Endodermal cell (in vitro differentiated cells): ENCODE measurements around the gene HNF1B. TPM values are rescaled to one million over a fixed set of nuclear protein-coding genes. Genes with fewer than 3 reads are reported as not detected.

Source experiments
- DNase-seq: peaks from one replicate; pipeline ENCODE4 v3.0.0-alpha.2; 2017
- H3K27ac ChIP-seq: 2 replicates; pipeline ENCODE4 v1.5.1; 2013; ENCODE audit warnings: mild to moderate bottlenecking, low read depth, low read length, moderate library complexity
- H3K27me3 ChIP-seq: 2 replicates; pipeline ENCODE4 v1.6.1; 2013; ENCODE audit warnings: mild to moderate bottlenecking, low read length, moderate library complexity; ENCODE audit not compliant: insufficient read depth, control insufficient read depth, poor library complexity, severe bottlenecking
- H3K36me3 ChIP-seq: 2 replicates; pipeline ENCODE4 v1.7.0; 2013; ENCODE audit warnings: mild to moderate bottlenecking, low read length, moderate library complexity; ENCODE audit not compliant: control insufficient read depth, insufficient read depth
- H3K4me1 ChIP-seq: one replicate; pipeline ENCODE4 v1.7.0; 2013; ENCODE audit warnings: low read length; ENCODE audit not compliant: control insufficient read depth, insufficient read depth
- H3K4me3 ChIP-seq: 2 replicates; pipeline ENCODE4 v1.5.1; 2013; ENCODE audit warnings: mild to moderate bottlenecking, low read length, moderate library complexity
- H3K9ac ChIP-seq: 2 replicates; pipeline ENCODE4 v1.6.1; 2013; ENCODE audit warnings: mild to moderate bottlenecking, low read length, moderate library complexity; ENCODE audit not compliant: poor library complexity, severe bottlenecking; ENCODE audit errors: extremely low read depth
- H3K9me3 ChIP-seq: 2 replicates; pipeline ENCODE4 v1.6.1; 2013; ENCODE audit warnings: mild to moderate bottlenecking, low read length, moderate library complexity; ENCODE audit not compliant: control insufficient read depth
- H3K27ac Mint-ChIP-seq: 2 replicates; pipeline ENCODE4 v1.8.0; 2020; ENCODE audit warnings: mixed read lengths
- H3K27me3 Mint-ChIP-seq: 2 replicates; pipeline ENCODE4 v1.8.0; 2021; ENCODE audit warnings: mild to moderate bottlenecking, mixed read lengths; ENCODE audit not compliant: insufficient read depth
- H3K36me3 Mint-ChIP-seq: 2 replicates; pipeline ENCODE4 v1.8.0; 2020; ENCODE audit warnings: low read depth, mixed read lengths
- H3K4me1 Mint-ChIP-seq: 2 replicates; pipeline ENCODE4 v1.8.0; 2020; ENCODE audit warnings: mixed read lengths
- H3K4me3 Mint-ChIP-seq: 2 replicates; pipeline ENCODE4 v1.8.0; 2020; ENCODE audit warnings: mild to moderate bottlenecking, moderate library complexity, mixed read lengths
- H3K9me3 Mint-ChIP-seq: 2 replicates; pipeline ENCODE4 v1.8.0; 2020; ENCODE audit warnings: mild to moderate bottlenecking, mixed read lengths
- CTCF ChIP-seq: fragments of 200-600 bp; sonication (generic); conservative IDR thresholded peaks from 2 replicates; pipeline ENCODE4 v1.5.0; 2021; ENCODE audit warnings: antibody characterized with exemption, mild to moderate bottlenecking
- WGBS, 2 experiments: methylation state at CpG; one replicate each; pipeline versions ENCODE4 v1.1.5 to v1.1.7; 2013; ENCODE audit warnings: missing lambda C conversion rate in 2 of 2, mixed read lengths in 1 of 2; ENCODE audit not compliant: insufficient coverage in 1 of 2, insufficient read length in 1 of 2; 5-methylcytosine and 5-hydroxymethylcytosine counted together
- total RNA-seq, 2 donors: library from RNA; stranded (reverse); fragmentation: NEBNext Ultra II Directional in 1 of 2; extraction: Animal tissue kit (Norgen Biotek cat#: 25700) in 1 of 2; gene quantifications; 2 replicates in 1 of 2; 3 replicates in 1 of 2; pipeline ENCODE4 v1.2.1, GENCODE V29; 2021

HNF1B gene
- total RNA-seq, 2 donors from 2014 or later, result 39.7 to 42.7 TPM

- H3K36me3 Mint-ChIP-seq, result peaks cover 75% of the 10 kb centered on the region
These were observed 49.1 kb downstream of the HNF1B start for GRCh38 chr17:37695726-37696125.

GRCh38 chr17:37694734-37695133, 50.1 kb downstream of the HNF1B start:
- Mint-ChIP-seq H3K27me3 (no peaks in the 10 kb centered on the region), H3K27ac (no peak overlapping the region), H3K4me1 (peaks cover 28% of the 10 kb centered on the region), H3K36me3 (peaks cover 65% of the 10 kb centered on the region), H3K4me3 (no peak overlapping the region), H3K9me3 (peaks cover 13% of the 10 kb centered on the region)
- no peak for DNase-seq
- Histone ChIP-seq H3K9ac (no peak overlapping the region), H3K4me3 (peak overlapping the region; percentile 17), H3K36me3 (peaks cover 61% of the 10 kb centered on the region), H3K4me1 (no peaks in the 10 kb centered on the region), H3K27ac (no peak overlapping the region), H3K27me3 (no peaks in the 10 kb centered on the region), H3K9me3 (peaks cover 23% of the 10 kb centered on the region)
- 92 to 93% methylated on average over 3 of the region's 3 CpGs for WGBS, 2 experiments
- no peak for TF ChIP-seq CTCF

More at GRCh38 chr17:37695726-37696125, 49.1 kb downstream of the HNF1B start:
- Histone ChIP-seq H3K27ac (no peak overlapping the region), H3K4me3 (no peak overlapping the region), H3K4me1 (no peaks in the 10 kb centered on the region), H3K27me3 (no peaks in the 10 kb centered on the region), H3K9me3 (peaks cover 23% of the 10 kb centered on the region), H3K9ac (no peak overlapping the region), H3K36me3 (peaks cover 70% of the 10 kb centered on the region)
- DNase-seq, result no peak
- TF ChIP-seq CTCF, result no peak
- peaks cover 13% of the 10 kb centered on the region for H3K9me3 Mint-ChIP-seq
- H3K27me3 Mint-ChIP-seq, result no peaks in the 10 kb centered on the region
- H3K4me3 Mint-ChIP-seq, result no peak overlapping the region
- no peak overlapping the region for H3K27ac Mint-ChIP-seq
- peaks cover 18% of the 10 kb centered on the region for H3K4me1 Mint-ChIP-seq
- 100% methylated on average over 1 of the region's 1 CpG; no CpG with 5 or more reads in 1 of the 2 experiments for WGBS, 2 experiments

- H3K27ac Mint-ChIP-seq, result no peak overlapping the region
These were observed 51.5 kb downstream of the HNF1B start for GRCh38 chr17:37693328-37693727.

More at GRCh38 chr17:37693328-37693727, 51.5 kb downstream of the HNF1B start:
- peaks cover 38% of the 10 kb centered on the region for H3K4me1 Mint-ChIP-seq
- H3K4me3 ChIP-seq, result no peak overlapping the region
- no peak overlapping the region for H3K4me3 Mint-ChIP-seq
- peaks cover 52% of the 10 kb centered on the region for H3K36me3 Mint-ChIP-seq
- H3K9me3 Mint-ChIP-seq, result peaks cover 13% of the 10 kb centered on the region
- H3K9ac ChIP-seq, result no peak overlapping the region
- no peaks in the 10 kb centered on the region for H3K27me3 ChIP-seq
- no peak for DNase-seq
- no peak overlapping the region for H3K27ac ChIP-seq
- peaks cover 51% of the 10 kb centered on the region for H3K36me3 ChIP-seq
- no peak for TF ChIP-seq CTCF
- no peaks in the 10 kb centered on the region for H3K27me3 Mint-ChIP-seq
- peaks cover 23% of the 10 kb centered on the region for H3K9me3 ChIP-seq
- WGBS, 2 experiments, result 90 to 100% methylated on average over 3 to 5 of the region's 5 CpGs
- H3K4me1 ChIP-seq, result peaks cover 4% of the 10 kb centered on the region
